ENCODE results near the gene RILP.

RILP gene

GRCh38 chr17:1605681-1606351 lies 43.9 kb downstream of the RILP start:
- Histone ChIP-seq H3K9me3 (ENCODE audit: control insufficient read depth, insufficient read depth, low read length) (no peaks in the 10 kb centered on the region), H3K4me3 (ENCODE audit: low read length) (no peak overlapping the region), H3K9me2 (replicated peaks; ENCODE audit: control insufficient read depth, low read length) (no peaks in the 10 kb centered on the region), H3F3A (ENCODE audit: control insufficient read depth, insufficient read depth) (no peaks in the 10 kb centered on the region; the same call in 1 of the 2 replicates), H3K4me2 (ENCODE audit: low read length) (no peak overlapping the region), H3K27me3 (ENCODE audit: control insufficient read depth, low read length) (no peaks in the 10 kb centered on the region), H4K20me1 (ENCODE audit: control insufficient read depth, insufficient read depth, low read depth, low read length) (no peaks in the 10 kb centered on the region), H3K4me1 (ENCODE audit: control insufficient read depth, low read length) (peaks cover 28% of the 10 kb centered on the region), H3K36me3 (ENCODE audit: control insufficient read depth, low read length) (peaks cover 86% of the 10 kb centered on the region), H3K79me2 (ENCODE audit: control insufficient read depth, low read length) (peaks cover 25% of the 10 kb centered on the region), H3K27ac (ENCODE audit: low read depth, low read length) (0 out of 2 replicates have a peak overlapping the region, but pooled peaks have one; percentile 32)
- no peak for TF ChIP-seq EZH2phosphoT487 (IDR thresholded peaks at IDR 0.05; ENCODE audit: borderline replicate concordance, low read length)
- TF ChIP-seq CTCF (IDR thresholded peaks at IDR 0.05; ENCODE audit: low read depth, low read length, poor library complexity, severe bottlenecking) = no peak

GRCh38 chr17:1604831-1605528 lies 44.7 kb downstream of the RILP start:
- H3K4me2 ChIP-seq (ENCODE audit: low read length) = no peak overlapping the region
- peaks cover 28% of the 10 kb centered on the region for H3K4me1 ChIP-seq (ENCODE audit: control insufficient read depth, low read length)
- H3K9me2 ChIP-seq (replicated peaks; ENCODE audit: control insufficient read depth, low read length) = no peaks in the 10 kb centered on the region
- H3F3A ChIP-seq (ENCODE audit: control insufficient read depth, insufficient read depth) = no peaks in the 10 kb centered on the region; the same call in 1 of the 2 replicates
- no peak for TF ChIP-seq EZH2phosphoT487 (IDR thresholded peaks at IDR 0.05; ENCODE audit: borderline replicate concordance, low read length)
- TF ChIP-seq CTCF (IDR thresholded peaks at IDR 0.05; ENCODE audit: low read depth, low read length, poor library complexity, severe bottlenecking) = no peak
- H3K27ac ChIP-seq (ENCODE audit: low read depth, low read length) = no peak overlapping the region
- peaks cover 83% of the 10 kb centered on the region for H3K36me3 ChIP-seq (ENCODE audit: control insufficient read depth, low read length)
- H4K20me1 ChIP-seq (ENCODE audit: control insufficient read depth, insufficient read depth, low read depth, low read length) = no peaks in the 10 kb centered on the region
- no peaks in the 10 kb centered on the region for H3K9me3 ChIP-seq (ENCODE audit: control insufficient read depth, insufficient read depth, low read length)
- no peaks in the 10 kb centered on the region for H3K27me3 ChIP-seq (ENCODE audit: control insufficient read depth, low read length)
- no peak overlapping the region for H3K4me3 ChIP-seq (ENCODE audit: low read length)
- peaks cover 25% of the 10 kb centered on the region for H3K79me2 ChIP-seq (ENCODE audit: control insufficient read depth, low read length)

GRCh38 chr17:1601571-1601970 lies 48.1 kb downstream of the RILP start:
- H3K4me1 ChIP-seq (ENCODE audit: control insufficient read depth, low read length) = peaks cover 18% of the 10 kb centered on the region
- no peaks in the 10 kb centered on the region; the same call in 1 of the 2 replicates for H3F3A ChIP-seq (ENCODE audit: control insufficient read depth, insufficient read depth)
- H3K27ac ChIP-seq (ENCODE audit: low read depth, low read length) = no peak overlapping the region
- H3K79me2 ChIP-seq (ENCODE audit: control insufficient read depth, low read length) = peaks cover 39% of the 10 kb centered on the region
- no peak overlapping the region for H3K4me3 ChIP-seq (ENCODE audit: low read length)
- TF ChIP-seq CTCF (IDR thresholded peaks at IDR 0.05; ENCODE audit: low read depth, low read length, poor library complexity, severe bottlenecking) = no peak
- no peak for TF ChIP-seq EZH2phosphoT487 (IDR thresholded peaks at IDR 0.05; ENCODE audit: borderline replicate concordance, low read length)
- H3K4me2 ChIP-seq (ENCODE audit: low read length) = no peak overlapping the region
- H3K9me2 ChIP-seq (replicated peaks; ENCODE audit: control insufficient read depth, low read length) = no peaks in the 10 kb centered on the region
- H3K9me3 ChIP-seq (ENCODE audit: control insufficient read depth, insufficient read depth, low read length) = no peaks in the 10 kb centered on the region
- H3K27me3 ChIP-seq (ENCODE audit: control insufficient read depth, low read length) = no peaks in the 10 kb centered on the region
- H3K36me3 ChIP-seq (ENCODE audit: control insufficient read depth, low read length) = peaks cover 59% of the 10 kb centered on the region
- no peaks in the 10 kb centered on the region for H4K20me1 ChIP-seq (ENCODE audit: control insufficient read depth, insufficient read depth, low read depth, low read length)
